Small intestine (tissue), 7 donors: ENCODE data around the gene NHS. TPM values are rescaled to one million over a fixed set of nuclear protein-coding genes. Genes with fewer than 3 reads are reported as not detected.

Source experiments
- DNase-seq, 2 donors: peaks; one replicate each; pipeline versions ENCODE4 v3.0.0 to v3.0.0-alpha.2; 2013
- FAIRE-seq: peaks from 2 replicates; lab custom pipeline; 2012; peaks lifted over from hg19 to GRCh38; lab: Jason Lieb, UNC
- H3K27ac ChIP-seq, 3 donors: one replicate each; pipeline ENCODE4 v1.5.1; 2013; ENCODE audit warnings: low read length in 2 of 3, mild to moderate bottlenecking in 2 of 3, control low read depth in 1 of 3, inconsistent platforms in 1 of 3, low read depth in 1 of 3, moderate library complexity in 1 of 3
- H3K27me3 ChIP-seq, 3 donors: one replicate each; pipeline ENCODE4 v1.6.1; 2013; ENCODE audit warnings: low read length in 3 of 3, inconsistent platforms in 1 of 3; ENCODE audit not compliant: control insufficient read depth in 3 of 3, insufficient read depth in 3 of 3
- H3K36me3 ChIP-seq, 3 donors: one replicate each; pipeline ENCODE4 v1.6.1; 2013; ENCODE audit warnings: low read length in 3 of 3, inconsistent platforms in 1 of 3, low read depth in 1 of 3, mild to moderate bottlenecking in 1 of 3, moderate library complexity in 1 of 3; ENCODE audit not compliant: control insufficient read depth in 3 of 3, insufficient read depth in 2 of 3
- H3K4me1 ChIP-seq, 3 donors: one replicate each; pipeline ENCODE4 v1.6.1; 2013; ENCODE audit warnings: low read length in 2 of 3, inconsistent platforms in 1 of 3, low read depth in 1 of 3, mild to moderate bottlenecking in 1 of 3, moderate library complexity in 1 of 3; ENCODE audit not compliant: control insufficient read depth in 3 of 3, insufficient read depth in 2 of 3
- H3K4me3 ChIP-seq, 3 donors: one replicate each; pipeline ENCODE4 v1.5.1; 2013; ENCODE audit warnings: low read length in 3 of 3, control low read depth in 1 of 3, inconsistent platforms in 1 of 3, low read depth in 1 of 3, mild to moderate bottlenecking in 1 of 3, moderate library complexity in 1 of 3
- H3K9me3 ChIP-seq, 2 donors: one replicate each; pipeline ENCODE4 v1.6.1; 2013; ENCODE audit warnings: low read depth in 1 of 2, low read length in 1 of 2; ENCODE audit not compliant: control insufficient read depth in 2 of 2, insufficient read depth in 1 of 2
- WGBS, 3 donors: extraction: QIAGEN DNeasy Blood & Tissue Kit; methylation state at CpG; one replicate each; pipeline ENCODE4 v1.1.7; 2013; 5-methylcytosine and 5-hydroxymethylcytosine counted together
- polyA plus RNA-seq, 4 donors: library from polyadenylated mRNA; stranded (reverse) in 3 of 4; unstranded in 1 of 4; fragments of 200-250 nt in 3 of 4; fragments of 120-200 nt in 1 of 4; gene quantifications; one replicate each; pipeline versions ENCODE4 v1.2.1 to v1.2.3, GENCODE V29; 2013
- donor health status: healthy with polysubstance abuse.
- donor health status: control.
- donor health status: control.
- donor health status: Bipolar disorder and iron deficiency.
- donor health status: healthy.

Gene NHS
- polyA plus RNA-seq, 4 donors, result under 0.01 to 5.8 (median 0.79) TPM

- Histone ChIP-seq H3K4me1 (peaks cover 0 to 20% (median 0%) of the 10 kb centered on the region in 3 donors), H3K27ac (peak overlapping the region in 1 of 3 donors; percentile 14), H3K27me3 (no peaks in the 10 kb centered on the region), H3K4me3 (no peak overlapping the region), H3K9me3 (no peaks in the 10 kb centered on the region), H3K36me3 (no peaks in the 10 kb centered on the region)
- no peak for FAIRE-seq
- DNase-seq, result no peak
Measured at GRCh38 chrX:17602245-17602644, 227.2 kb downstream of the NHS start.

- Histone ChIP-seq H3K4me1 (peaks cover 0 to 13% (median 0%) of the 10 kb centered on the region in 3 donors), H3K36me3 (no peaks in the 10 kb centered on the region), H3K27ac (no peak overlapping the region), H3K4me3 (no peak overlapping the region), H3K27me3 (no peaks in the 10 kb centered on the region), H3K9me3 (no peaks in the 10 kb centered on the region)
- DNase-seq (no peak), FAIRE-seq (no peak)
- WGBS, 3 donors, result 59 to 84% (median 82%) methylated on average over 3 of the region's 3 CpGs
Measured at GRCh38 chrX:17603196-17603595, 228.2 kb downstream of the NHS start.

DNA sequence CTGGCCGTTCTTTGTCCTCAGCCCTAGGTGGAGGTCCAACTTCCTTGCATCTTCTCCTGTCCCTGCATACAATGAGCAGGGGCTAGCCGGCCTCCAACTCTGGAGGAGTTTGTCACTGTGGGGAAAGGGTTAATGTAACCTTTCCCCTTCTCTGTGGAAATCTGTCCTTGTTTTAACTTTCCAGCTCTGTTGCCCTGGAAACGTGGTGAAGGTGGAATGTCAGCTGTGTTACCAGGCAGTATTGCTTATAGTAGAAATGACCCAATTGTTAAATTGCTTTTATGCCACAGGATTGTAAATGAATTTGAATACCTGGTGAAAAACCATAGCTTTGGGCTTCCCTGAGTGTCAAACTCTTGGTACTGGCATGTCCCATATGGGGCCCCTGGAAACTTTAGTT is 230.7 kb downstream of the NHS start:
- Histone ChIP-seq H3K36me3 (no peaks in the 10 kb centered on the region), H3K27ac (no peak overlapping the region), H3K4me1 (peaks cover 0 to 16% (median 3%) of the 10 kb centered on the region in 3 donors), H3K4me3 (no peak overlapping the region), H3K27me3 (no peaks in the 10 kb centered on the region), H3K9me3 (no peaks in the 10 kb centered on the region)
- WGBS, 3 donors, result 74 to 78% (median 77%) methylated on average over 3 of the region's 3 CpGs
- FAIRE-seq (no peak), DNase-seq (peak in 1 of 2 donors; percentile 11)

- DNase-seq (no peak), FAIRE-seq (no peak)
- WGBS, 3 donors, result 65 to 77% (median 73%) methylated on average over 4 of the region's 4 CpGs
- Histone ChIP-seq H3K27ac (no peak overlapping the region), H3K4me1 (peaks cover 0 to 16% (median 3%) of the 10 kb centered on the region in 3 donors), H3K9me3 (no peaks in the 10 kb centered on the region), H3K27me3 (no peaks in the 10 kb centered on the region), H3K4me3 (no peak overlapping the region), H3K36me3 (no peaks in the 10 kb centered on the region)
Measured at GRCh38 chrX:17606231-17606630, 231.2 kb downstream of the NHS start.

DNA sequence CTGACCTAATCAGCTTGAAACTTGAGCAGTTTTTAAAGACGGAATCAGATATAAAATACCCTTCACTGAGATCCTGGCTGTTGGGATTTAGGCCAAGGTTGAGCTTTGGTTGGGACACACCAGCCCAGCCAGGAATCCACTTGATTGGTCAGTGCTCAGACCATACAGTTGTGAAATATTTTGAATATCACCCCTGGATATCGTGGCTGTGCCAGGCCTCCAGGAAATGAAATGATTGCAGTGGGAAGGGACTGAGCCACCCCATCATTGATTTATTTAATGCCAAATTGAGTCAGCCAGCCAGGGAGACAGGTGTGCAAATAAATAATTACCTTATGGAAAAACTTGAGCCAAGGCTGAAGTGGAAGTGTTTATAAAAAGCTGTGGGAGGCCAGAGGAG is 233.9 kb downstream of the NHS start:
- 15 to 54% (median 43%) methylated on average over 2 of the region's 2 CpGs for WGBS, 3 donors
- Histone ChIP-seq H3K27ac (no peak overlapping the region), H3K36me3 (no peaks in the 10 kb centered on the region), H3K4me3 (no peak overlapping the region), H3K4me1 (peaks cover 0 to 13% (median 3%) of the 10 kb centered on the region in 3 donors), H3K9me3 (no peaks in the 10 kb centered on the region), H3K27me3 (no peaks in the 10 kb centered on the region)
- no peak for DNase-seq
- no peak for FAIRE-seq

DNA sequence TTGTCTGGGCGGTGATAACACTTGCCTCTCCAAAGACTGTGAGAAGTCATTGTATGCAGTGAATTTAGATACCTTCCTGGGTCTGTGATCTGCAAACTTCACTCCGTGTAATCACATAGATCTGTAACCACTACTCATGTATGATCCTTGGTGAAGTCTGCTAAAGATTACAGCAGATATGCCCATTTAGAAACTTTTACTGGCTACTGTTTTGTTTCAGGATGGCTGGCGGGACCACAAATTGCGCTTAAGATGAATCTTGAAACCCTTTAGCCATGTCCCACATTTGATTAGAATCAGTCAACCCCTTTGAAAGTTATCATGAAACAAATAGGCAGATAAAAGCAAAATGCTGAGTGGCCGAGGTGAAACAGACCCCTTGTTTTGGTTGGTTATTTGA is 235.8 kb downstream of the NHS start:
- Histone ChIP-seq H3K27ac (no peak overlapping the region), H3K4me3 (no peak overlapping the region), H3K36me3 (no peaks in the 10 kb centered on the region), H3K27me3 (no peaks in the 10 kb centered on the region), H3K4me1 (peaks cover 0 to 23% (median 3%) of the 10 kb centered on the region in 3 donors), H3K9me3 (no peaks in the 10 kb centered on the region)
- DNase-seq (no peak), FAIRE-seq (no peak)
- WGBS, 3 donors, result 49 to 69% (median 64%) methylated on average over 5 of the region's 5 CpGs

- H3K36me3 ChIP-seq, result no peaks in the 10 kb centered on the region
- H3K9me3 ChIP-seq, result no peaks in the 10 kb centered on the region
- no peaks in the 10 kb centered on the region for H3K27me3 ChIP-seq
- 51 to 61% (median 61%) methylated on average over 5 of the region's 5 CpGs for WGBS, 3 donors
- peaks cover 0 to 26% (median under 1%) of the 10 kb centered on the region in 3 donors for H3K4me1 ChIP-seq
- DNase-seq (no peak), FAIRE-seq (no peak)
- H3K27ac ChIP-seq, result peak overlapping the region in 1 of 3 donors; percentile 55
- no peak overlapping the region for H3K4me3 ChIP-seq
Measured at GRCh38 chrX:17613979-17614588, 239.1 kb downstream of the NHS start.

GRCh38 chrX:17616936-17617335 is 241.9 kb downstream of the NHS start:
- no peaks in the 10 kb centered on the region for H3K9me3 ChIP-seq
- peaks cover 0 to 16% (median 0%) of the 10 kb centered on the region in 3 donors for H3K4me1 ChIP-seq
- 75 to 87% (median 80%) methylated on average over 9 of the region's 9 CpGs for WGBS, 3 donors

GRCh38 chrX:17617806-17618205 is 242.8 kb downstream of the NHS start:
- WGBS, 3 donors, result 60 to 77% (median 73%) methylated on average over 3 of the region's 3 CpGs
- Histone ChIP-seq H3K4me3 (no peak overlapping the region), H3K27me3 (no peaks in the 10 kb centered on the region), H3K27ac (no peak overlapping the region), H3K9me3 (no peaks in the 10 kb centered on the region), H3K4me1 (peaks cover 0 to 16% (median 0%) of the 10 kb centered on the region in 3 donors), H3K36me3 (no peaks in the 10 kb centered on the region)
- DNase-seq (no peak), FAIRE-seq (no peak)

More at GRCh38 chrX:17616936-17617335, 241.9 kb downstream of the NHS start:
- Histone ChIP-seq H3K27me3 (no peaks in the 10 kb centered on the region), H3K4me3 (no peak overlapping the region), H3K27ac (no peak overlapping the region), H3K36me3 (no peaks in the 10 kb centered on the region)
- DNase-seq (no peak), FAIRE-seq (no peak)
